Activated T-helper 1 cell treated with Interleukin-2 at 50 U/mL for 16 hours (primary cell): ENCODE measurements around the gene SLC16A4.
"Not testable (repeated sequence)": the region's sequence is repeated elsewhere in the genome, so short reads cannot be mapped to it uniquely, and the experiment has no call there.

Source experiments
- DNase-seq: peaks from one replicate; pipeline ENCODE4 v3.0.0-alpha.2; 2020; ENCODE audit warnings: low read depth

The SLC16A4 gene

GRCh38 chr1:110408488-110408887, 17.7 kb upstream of the SLC16A4 start:
- DNase-seq, result no peak

GRCh38 chr1:110407260-110408210, 16.7 kb upstream of the SLC16A4 start, which contains the start of gene LAMTOR5:
Gene LAMTOR5, minus strand, starts transcription at chr1:110407694. Its CDS starts 74 bp downstream, at chr1:110407620.
- peak; percentile 81 for DNase-seq

GRCh38 chr1:110406407-110406806, 15.6 kb upstream of the SLC16A4 start:
- DNase-seq, result not testable (repeated sequence)

- DNase-seq, result no peak
Measured at GRCh38 chr1:110404401-110404800, 13.6 kb upstream of the SLC16A4 start.

GRCh38 chr1:110403805-110404204, 13.0 kb upstream of the SLC16A4 start:
- no peak for DNase-seq

- DNase-seq, result not testable (repeated sequence)
Measured at GRCh38 chr1:110396259-110396958, 5.6 kb upstream of the SLC16A4 start.

GRCh38 chr1:110394493-110394820, 3.6 kb upstream of the SLC16A4 start:
- DNase-seq, result no peak

- DNase-seq, result no peak
Measured at GRCh38 chr1:110393691-110394492, 3.1 kb upstream of the SLC16A4 start.

- DNase-seq, result no peak
Measured at GRCh38 chr1:110393286-110393685, 2.5 kb upstream of the SLC16A4 start.

- DNase-seq, result no peak
Measured at GRCh38 chr1:110390096-110390495, 730 bp downstream of the SLC16A4 start.

- no peak for DNase-seq
Measured at GRCh38 chr1:110387048-110387754, 3.6 kb downstream of the SLC16A4 start.

GRCh38 chr1:110385369-110385768, 5.5 kb downstream of the SLC16A4 start:
- no peak for DNase-seq

- no peak for DNase-seq
Measured at GRCh38 chr1:110384581-110385321, 6.1 kb downstream of the SLC16A4 start.

- no peak for DNase-seq
Measured at GRCh38 chr1:110383251-110383990, 7.4 kb downstream of the SLC16A4 start.

GRCh38 chr1:110380672-110381283, 10.0 kb downstream of the SLC16A4 start:
- no peak for DNase-seq

- no peak for DNase-seq
Measured at GRCh38 chr1:110375490-110375889, 15.3 kb downstream of the SLC16A4 start.

- DNase-seq, result no peak
Measured at GRCh38 chr1:110370827-110371226, 20.0 kb downstream of the SLC16A4 start.

- no peak for DNase-seq
Measured at GRCh38 chr1:110364221-110364620, 26.6 kb downstream of the SLC16A4 start.

- no peak for DNase-seq
Measured at GRCh38 chr1:110361856-110362255, 29.0 kb downstream of the SLC16A4 start.

GRCh38 chr1:110360431-110360830, 30.4 kb downstream of the SLC16A4 start:
- DNase-seq, result no peak
